ENCODE measurements around the gene PPP2R5E.

- TF ChIP-seq CTCF (IDR thresholded peaks at IDR 0.05), result no peak
- peak; percentile 87 for TF ChIP-seq POLR2A (IDR thresholded peaks at IDR 0.05)
Observed at GRCh38 chr14:63543000-63543825, at the start of gene PPP2R5E.

Data from right lobe of liver (tissue), 4 donors.